Caco-2 (cell line): ENCODE results near the gene FAM227A. TPM values are rescaled to one million over a fixed set of nuclear protein-coding genes. Genes with fewer than 3 reads are reported as not detected.
A peak's percentile ranks its signal among the peaks of the same experiment; 100 is the strongest.

Experiments
- BruUV-seq: library from RNA; stranded (reverse); fragments of 400-500 nt; replicated peaks from 2 replicates; lab custom pipeline; 2021; lab: Mats Ljungman, UMichigan
- CTCF ChIA-PET: fragments of 300-600 bp; sonication (Branson Sonifier 250); formaldehyde crosslinking; loops from one replicate; lab custom pipeline; 2022; ENCODE audit warnings: antibody characterized with exemption; lab: Charles Lee
- POLR2A ChIA-PET: fragments of 300-600 bp; sonication (Branson Sonifier 250); formaldehyde crosslinking; loops from one replicate; lab custom pipeline; 2022; ENCODE audit warnings: antibody characterized with exemption; lab: Charles Lee
- DNase-seq, 2 experiments: peaks; one replicate each; pipeline versions ENCODE4 v3.0.0 to v3.0.0-alpha.2; 2020 to 2022
- H3K27me3 ChIP-seq: replicated peaks from 2 replicates; pipeline ENCODE4 v1.6.0; 2011; ENCODE audit warnings: low read length; ENCODE audit not compliant: control insufficient read depth, insufficient read depth
- H3K36me3 ChIP-seq: 2 replicates; pipeline ENCODE4 v1.5.1; 2011; ENCODE audit warnings: low read length; ENCODE audit not compliant: control insufficient read depth, insufficient read depth
- H3K4me1 ChIP-seq: fragments of 250-450 bp; sonication (Bioruptor Pico); 2 replicates; pipeline ENCODE4 v1.5.1; 2020; ENCODE audit warnings: mild to moderate bottlenecking
- H3K4me3 ChIP-seq: 2 replicates; pipeline ENCODE4 v1.5.1; 2011; ENCODE audit warnings: low read depth, mild to moderate bottlenecking, control low read depth, low read length
- H3K9me3 ChIP-seq: fragments of 250-450 bp; sonication (Bioruptor Pico); 2 replicates; pipeline ENCODE4 v1.5.1; 2020; ENCODE audit warnings: mild to moderate bottlenecking, moderate library complexity
- H3K27ac Mint-ChIP-seq: one replicate; pipeline ENCODE4 v1.8.0; 2022; ENCODE audit warnings: mixed read lengths; ENCODE audit not compliant: unreplicated experiment
- H3K27me3 Mint-ChIP-seq: one replicate; pipeline ENCODE4 v1.8.0; 2022; ENCODE audit warnings: mixed read lengths; ENCODE audit not compliant: insufficient read depth, unreplicated experiment
- H3K36me3 Mint-ChIP-seq: one replicate; pipeline ENCODE4 v1.8.0; 2022; ENCODE audit warnings: mild to moderate bottlenecking, mixed read lengths; ENCODE audit not compliant: insufficient read depth, unreplicated experiment
- H3K4me1 Mint-ChIP-seq: one replicate; pipeline ENCODE4 v1.8.0; 2022; ENCODE audit warnings: low read depth, mixed read lengths; ENCODE audit not compliant: unreplicated experiment
- H3K4me3 Mint-ChIP-seq: one replicate; pipeline ENCODE4 v1.8.0; 2022; ENCODE audit warnings: mild to moderate bottlenecking, moderate library complexity, mixed read lengths; ENCODE audit not compliant: unreplicated experiment
- H3K9me3 Mint-ChIP-seq: one replicate; pipeline ENCODE4 v1.8.0; 2022; ENCODE audit warnings: mixed read lengths; ENCODE audit not compliant: unreplicated experiment
- CTCF ChIP-seq, 2 experiments: fragments of 200-600 bp in 1 of 2; IDR thresholded peaks; 1 replicate in 1 of 2; 2 replicates in 1 of 2; pipeline versions ENCODE4 v1.5.1 to v1.8.0; 2011 to 2022; ENCODE audit warnings: antibody characterized with exemption in 1 of 2, control low read depth in 1 of 2, inconsistent platforms in 1 of 2, low read depth in 1 of 2, low read length in 1 of 2, mild to moderate bottlenecking in 1 of 2, moderate library complexity in 1 of 2; ENCODE audit not compliant: insufficient read depth in 1 of 2, severe bottlenecking in 1 of 2, unreplicated experiment in 1 of 2
- intact Hi-C: fragments of 100-400 bp; cut with micrococcal nuclease; formaldehyde crosslinking; loops from one replicate; pipeline ENCODE4 v1.10.0; 2022; ENCODE audit not compliant: unreplicated experiment
- total RNA-seq: library from RNA; stranded (reverse); gene quantifications from 2 replicates; pipeline ENCODE4 v1.2.3, GENCODE V29; 2022

Gene FAM227A
- total RNA-seq, 1 experiment from 2014 or later: 0.73 TPM

GRCh38 chr22:38578505-38578904 is 77.7 kb downstream of the FAM227A start:
- ChIA-PET CTCF (no interaction called here), POLR2A (no interaction called here)
- DNase-seq: no peak
- Histone ChIP-seq H3K4me3 (no peak overlapping the region), H3K36me3 (no peaks in the 10 kb centered on the region), H3K4me1 (no peaks in the 10 kb centered on the region), H3K27me3 (no peaks in the 10 kb centered on the region), H3K9me3 (no peaks in the 10 kb centered on the region)
- Mint-ChIP-seq H3K36me3 (no peaks in the 10 kb centered on the region), H3K4me3 (no peak overlapping the region), H3K4me1 (no peaks in the 10 kb centered on the region), H3K9me3 (no peaks in the 10 kb centered on the region), H3K27ac (no peak overlapping the region), H3K27me3 (no peaks in the 10 kb centered on the region)
- BruUV-seq: no TSS peak
- no peak for TF ChIP-seq CTCF (IDR thresholded peaks at IDR 0.05; ENCODE audit: insufficient read depth in 1 of 2, low read depth in 1 of 2, low read length in 1 of 2, severe bottlenecking in 1 of 2, unreplicated experiment in 1 of 2)
- intact Hi-C loops: no loop called here

DNA sequence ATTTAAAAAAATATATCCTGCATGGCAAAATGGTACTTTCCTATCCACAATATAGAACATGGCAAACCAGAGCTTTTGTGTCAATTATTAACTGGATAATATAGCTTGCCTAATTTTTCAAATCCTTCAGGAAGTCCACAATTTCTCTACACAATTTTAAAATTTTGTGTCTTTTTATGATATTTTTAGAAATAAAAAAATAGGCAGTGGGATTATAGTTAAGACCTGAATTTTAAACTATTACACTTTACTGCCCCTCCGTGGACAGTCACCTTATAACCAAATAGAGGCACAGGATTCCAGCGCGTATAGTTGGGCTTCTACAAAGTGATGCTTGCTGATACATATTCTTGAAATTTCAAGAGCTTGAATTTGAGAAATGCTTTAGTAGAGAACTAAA is 84.1 kb downstream of the FAM227A start:
- H3K4me3 Mint-ChIP-seq: no peak overlapping the region
- ChIA-PET POLR2A (no interaction called here), CTCF (interaction anchor here (0.6 kb wide), 2 partner anchors 112 to 174 kb away, joined by 3 to 4 read pairs; no protein-coding TSS in a partner anchor)
- H3K4me1 Mint-ChIP-seq: peaks cover 11% of the 10 kb centered on the region
- Histone ChIP-seq H3K36me3 (no peaks in the 10 kb centered on the region), H3K9me3 (no peaks in the 10 kb centered on the region), H3K4me1 (peaks cover 5% of the 10 kb centered on the region; the same call in 1 of the 2 replicates), H3K4me3 (no peak overlapping the region), H3K27me3 (no peaks in the 10 kb centered on the region)
- no peaks in the 10 kb centered on the region for H3K36me3 Mint-ChIP-seq
- H3K27me3 Mint-ChIP-seq: no peaks in the 10 kb centered on the region
- intact Hi-C loops: loop anchor here (1.0 to 5.0 kb wide), 3 partner anchors 59 to 370 kb away; partner anchors contain the start of gene MAFF
- no peaks in the 10 kb centered on the region for H3K9me3 Mint-ChIP-seq
- peak; percentile 42 to 50 for TF ChIP-seq CTCF (IDR thresholded peaks at IDR 0.05; ENCODE audit: insufficient read depth in 1 of 2, low read depth in 1 of 2, low read length in 1 of 2, severe bottlenecking in 1 of 2, unreplicated experiment in 1 of 2)
- peak in 1 of 2 experiments; percentile 46 for DNase-seq
- BruUV-seq: no TSS peak
- no peak overlapping the region for H3K27ac Mint-ChIP-seq

- TF ChIP-seq CTCF (IDR thresholded peaks at IDR 0.05; ENCODE audit: insufficient read depth in 1 of 2, low read depth in 1 of 2, low read length in 1 of 2, severe bottlenecking in 1 of 2, unreplicated experiment in 1 of 2): peak in 1 of 2 experiments; percentile 8
- Histone ChIP-seq H3K4me3 (peak overlapping the region; percentile 92), H3K27me3 (no peaks in the 10 kb centered on the region), H3K9me3 (no peaks in the 10 kb centered on the region), H3K4me1 (peaks cover 5% of the 10 kb centered on the region; the same call in 1 of the 2 replicates), H3K36me3 (no peaks in the 10 kb centered on the region)
- TSS peak; percentile 84 for BruUV-seq
- Mint-ChIP-seq H3K9me3 (no peaks in the 10 kb centered on the region), H3K4me1 (peaks cover 11% of the 10 kb centered on the region), H3K27ac (peak overlapping the region; percentile 82), H3K27me3 (no peaks in the 10 kb centered on the region), H3K36me3 (no peaks in the 10 kb centered on the region), H3K4me3 (peak overlapping the region; percentile 87)
- intact Hi-C loops: loop anchor here (1.0 to 5.0 kb wide), 3 partner anchors 89 to 519 kb away; partner anchors contain the start of gene MAFF
- DNase-seq: peak in 1 of 2 experiments; percentile 15
- CTCF ChIA-PET: interaction anchor here (0.7 kb wide), 1 partner anchor 519 kb away, joined by 5 read pairs; no protein-coding TSS in a partner anchor
- POLR2A ChIA-PET: no interaction called here
Observed at GRCh38 chr22:38570779-38571364, 85.3 kb downstream of the FAM227A start.
